Vagina (tissue), 2 donors: ENCODE data around the gene MAPRE3. TPM values are rescaled to one million over a fixed set of nuclear protein-coding genes. Genes with fewer than 3 reads are reported as not detected.

Experiments used
- DNase-seq, 2 donors: peaks; one replicate each; pipeline ENCODE4 v3.0.0-alpha.2; 2017; ENCODE audit errors: extremely low spot score in 2 of 2
- H3K27ac ChIP-seq: fragments of 200-600 bp; sonication (generic); one replicate; pipeline ENCODE4 v1.5.1; 2019
- H3K27me3 ChIP-seq: fragments of 200-600 bp; sonication (generic); one replicate; pipeline ENCODE4 v1.5.1; 2019
- H3K36me3 ChIP-seq, 2 donors: fragments of 200-600 bp; sonication (generic); one replicate each; pipeline ENCODE4 v1.5.1; 2017 to 2019
- H3K4me1 ChIP-seq: fragments of 200-600 bp; sonication (generic); one replicate; pipeline ENCODE4 v1.5.1; 2019
- H3K4me3 ChIP-seq, 2 donors: fragments of 200-600 bp; sonication (generic); 1 replicate in 1 of 2; 2 replicates in 1 of 2; pipeline ENCODE4 v1.5.1; 2016 to 2019
- H3K9me3 ChIP-seq: fragments of 200-600 bp; sonication (generic); one replicate; pipeline ENCODE4 v1.5.1; 2019
- CTCF ChIP-seq, 3 experiments: fragments of 450-650 bp in 2 of 3; fragments of 200-600 bp in 1 of 3; sonication (generic) in 1 of 3; IDR thresholded peaks; one replicate each; pipeline ENCODE4 v1.5.1; 2017 to 2019; ENCODE audit warnings: antibody characterized with exemption in 3 of 3, mild to moderate bottlenecking in 2 of 3, moderate library complexity in 2 of 3
- POLR2A ChIP-seq, 2 donors: fragments of 450-650 bp; IDR thresholded peaks; one replicate each; pipeline ENCODE4 v1.6.1; 2017; ENCODE audit warnings: antibody characterized with exemption in 2 of 2, mild to moderate bottlenecking in 2 of 2, moderate library complexity in 2 of 2
- POLR2AphosphoS5 ChIP-seq, 2 donors: sonication (generic); formaldehyde crosslinking; IDR thresholded peaks; one replicate each; pipeline ENCODE4 v1.9.0; 2017; ENCODE audit warnings: antibody characterized with exemption in 2 of 2, mild to moderate bottlenecking in 2 of 2, low read depth in 1 of 2; ENCODE audit not compliant: insufficient read depth in 1 of 2
- intact Hi-C: fragments of 100-400 bp; cut with DNase I; formaldehyde crosslinking; loops from one replicate; pipeline ENCODE4 v1.15.1; 2023
- total RNA-seq: library from RNA; depleted of rRNA; stranded (reverse); fragments of >200 nt; gene quantifications from one replicate; pipeline ENCODE4 v1.2.3, GENCODE V29; 2016

The MAPRE3 gene
- total RNA-seq, 1 donor from 2014 or later, result 20.6 TPM

GRCh38 chr2:27050996-27051901 lies 80.8 kb downstream of the MAPRE3 start, which contains the start of gene AGBL5:
Gene AGBL5, plus strand, starts transcription at chr2:27051668. Its CDS starts 1,291 bp downstream, at chr2:27052959.
- Histone ChIP-seq H3K9me3 (no peaks in the 10 kb centered on the region), H3K27ac (peak within 1 kb of the TSS; percentile 95), H3K27me3 (no peaks in the 10 kb centered on the region), H3K4me1 (peaks cover 22% of the 10 kb centered on the region), H3K36me3 (peaks cover 0 to 29% of the 10 kb centered on the region in 2 donors), H3K4me3 (peak within 1 kb of the TSS; percentile 71 to 93)
- intact Hi-C loops, result loop anchor here (2.0 kb wide), 1 partner anchor 36 kb away; the partner anchor contains the start of gene KHK
- peak in 1 of 2 donors; percentile 96 for DNase-seq
- TF ChIP-seq POLR2AphosphoS5 (IDR thresholded peaks at IDR 0.05; ENCODE audit: insufficient read depth in 1 of 2, low read depth in 1 of 2), result peak; percentile 17 to 95
- no peak for TF ChIP-seq CTCF (IDR thresholded peaks at IDR 0.05)
- peak in 1 of 2 donors; percentile 54 for TF ChIP-seq POLR2A (IDR thresholded peaks at IDR 0.05)

- no peak for DNase-seq
- Histone ChIP-seq H3K4me1 (peaks cover 22% of the 10 kb centered on the region), H3K9me3 (no peaks in the 10 kb centered on the region), H3K27me3 (no peaks in the 10 kb centered on the region), H3K36me3 (peaks cover 0 to 38% of the 10 kb centered on the region in 2 donors), H3K4me3 (peak overlapping the region; percentile 71 to 93), H3K27ac (peak overlapping the region; percentile 95)
- no peak for TF ChIP-seq POLR2AphosphoS5 (IDR thresholded peaks at IDR 0.05; ENCODE audit: insufficient read depth in 1 of 2, low read depth in 1 of 2)
- no peak for TF ChIP-seq POLR2A (IDR thresholded peaks at IDR 0.05)
- TF ChIP-seq CTCF (IDR thresholded peaks at IDR 0.05), result no peak
- intact Hi-C loops, result loop anchor here (2.0 kb wide), 1 partner anchor 35 kb away; the partner anchor contains the start of gene KHK
Observed at GRCh38 chr2:27051902-27052645, 81.6 kb downstream of the MAPRE3 start.

GRCh38 chr2:27053321-27053720 lies 82.9 kb downstream of the MAPRE3 start:
- intact Hi-C loops, result no loop called here
- TF ChIP-seq POLR2A (IDR thresholded peaks at IDR 0.05) (no peak), CTCF (IDR thresholded peaks at IDR 0.05) (no peak), POLR2AphosphoS5 (IDR thresholded peaks at IDR 0.05; ENCODE audit: insufficient read depth in 1 of 2, low read depth in 1 of 2) (no peak)
- no peak overlapping the region for H3K27ac ChIP-seq
- H3K36me3 ChIP-seq, result peaks cover 0 to 43% of the 10 kb centered on the region in 2 donors
- DNase-seq, result no peak
- no peaks in the 10 kb centered on the region for H3K9me3 ChIP-seq
- peaks cover 22% of the 10 kb centered on the region for H3K4me1 ChIP-seq
- no peaks in the 10 kb centered on the region for H3K27me3 ChIP-seq
- H3K4me3 ChIP-seq, result no peak overlapping the region

GRCh38 chr2:27053776-27054175 lies 83.3 kb downstream of the MAPRE3 start:
- Histone ChIP-seq H3K27ac (no peak overlapping the region), H3K27me3 (no peaks in the 10 kb centered on the region), H3K36me3 (peaks cover 0 to 47% of the 10 kb centered on the region in 2 donors), H3K4me1 (peaks cover 22% of the 10 kb centered on the region), H3K4me3 (no peak overlapping the region), H3K9me3 (no peaks in the 10 kb centered on the region)
- no peak for TF ChIP-seq POLR2A (IDR thresholded peaks at IDR 0.05)
- no peak for TF ChIP-seq POLR2AphosphoS5 (IDR thresholded peaks at IDR 0.05; ENCODE audit: insufficient read depth in 1 of 2, low read depth in 1 of 2)
- no peak for TF ChIP-seq CTCF (IDR thresholded peaks at IDR 0.05)
- DNase-seq, result no peak
- intact Hi-C loops, result no loop called here
